Measurements from ENCODE around the gene FHOD3. TPM values are rescaled to one million over a fixed set of nuclear protein-coding genes. Genes with fewer than 3 reads are reported as not detected.

Gene FHOD3
- total and polyA plus RNA-seq, 2 of the 4 experiments (the other 2 are of a cell fraction) = 14.6 to 16.0 TPM

DNA sequence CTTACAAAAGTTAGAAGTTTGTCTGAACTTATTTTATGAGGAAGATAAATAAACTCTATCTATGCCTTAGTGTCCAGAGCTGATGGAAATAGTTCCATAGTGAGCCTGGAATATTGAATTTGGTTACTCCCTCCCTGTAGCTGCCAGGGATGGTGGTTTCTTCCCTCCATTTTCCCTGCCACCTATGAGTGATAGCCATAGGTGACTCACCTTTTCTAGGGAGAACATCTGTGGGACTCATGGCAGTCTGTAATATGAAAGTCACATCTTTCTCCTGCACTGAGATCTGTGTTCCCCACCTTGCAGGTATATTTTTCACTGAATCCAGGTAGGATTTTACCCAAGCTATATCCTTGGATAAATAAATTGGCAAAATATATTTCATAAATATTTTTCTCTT is 382.5 kb downstream of the FHOD3 start:
- Histone ChIP-seq H4K20me1 (ENCODE audit: insufficient read depth, low read length) (no peaks in the 10 kb centered on the region), H3K9me3 (ENCODE audit: control insufficient read depth, insufficient read depth, low read length) (no peaks in the 10 kb centered on the region; the same call in 1 of the 2 replicates), H3K36me3 (ENCODE audit: control insufficient read depth, insufficient read depth, low read length) (no peaks in the 10 kb centered on the region), H3K4me1 (ENCODE audit: control insufficient read depth, insufficient read depth, low read length) (peaks cover 8% of the 10 kb centered on the region), H3K4ac (ENCODE audit: low read depth, low read length) (no peak overlapping the region), H2AFZ (replicated peaks; ENCODE audit: low read length, poor library complexity) (no peak overlapping the region), H4K8ac (ENCODE audit: low read depth in 2 of 2, low read length in 2 of 2) (no peak overlapping the region), H2AK9ac (replicated peaks; ENCODE audit: low read depth, low read length, poor library complexity) (no peak overlapping the region), H4K5ac (ENCODE audit: low read depth, low read length) (no peak overlapping the region), H2AK5ac (ENCODE audit: low read depth, low read length) (no peak overlapping the region), H3K9ac (ENCODE audit: low read depth, low read length) (no peak overlapping the region), H2BK5ac (ENCODE audit: low read depth, low read length, poor library complexity, severe bottlenecking) (no peak overlapping the region), H3K79me1 (ENCODE audit: low read depth in 1 of 2, low read length in 2 of 2) (0 out of 4 replicates have a peak, but pooled peaks cover 0 to 1% of the 10 kb centered on the region in 2 experiments), H2BK15ac (ENCODE audit: low read depth, low read length) (no peak overlapping the region), H4K91ac (ENCODE audit: insufficient read depth, low read depth, low read length) (no peak overlapping the region), H2BK120ac (ENCODE audit: low read depth, low read length) (no peak overlapping the region), H3K4me2 (ENCODE audit: low read depth, low read length) (no peak overlapping the region), H3K23ac (ENCODE audit: low read depth, low read length) (no peak overlapping the region), H3K9me1 (ENCODE audit: insufficient read depth, low read length) (peaks cover 4% of the 10 kb centered on the region), H3K27me3 (ENCODE audit: control insufficient read depth, insufficient read depth, low read length) (no peaks in the 10 kb centered on the region), H3K18ac (ENCODE audit: low read depth, low read length) (no peak overlapping the region), H3K27ac (ENCODE audit: insufficient read depth, low read length) (no peak overlapping the region), H3K56ac (ENCODE audit: extremely low read depth, insufficient read depth, low read length) (no peak overlapping the region), H3K4me3 (ENCODE audit: insufficient read depth, low read depth, low read length) (no peak overlapping the region), H2BK20ac (ENCODE audit: low read depth, low read length) (no peak overlapping the region), H3K14ac (replicated peaks; ENCODE audit: low read depth, low read length) (no peak overlapping the region)
- DNase-seq (no peak), ATAC-seq (ENCODE audit: low read depth) (no peak)
- in situ Hi-C loops (cut with MboI; ENCODE audit: low sequenced_read_pairs) = loop anchor here (5.0 kb wide), 1 partner anchor 77 kb away; no protein-coding TSS in a partner anchor
- no TSS peak for BruUV-seq (replicated peaks)
- ChIA-PET CTCF (interaction anchor here (0.6 to 1.6 kb wide), 2 partner anchors 8 to 53 kb away, joined by 3 to 12 read pairs; no protein-coding TSS in a partner anchor), POLR2A (ENCODE audit: unreplicated experiment) (no interaction called here)
- dilution Hi-C loops (cut with HindIII; ENCODE audit: low sequenced_read_pairs, unreplicated experiment) = no loop called here
- TF ChIP-seq RCOR1 (IDR thresholded peaks at IDR 0.05; ENCODE audit: insufficient replicate concordance, low read length) = no peak
- TF ChIP-seq MXI1 (IDR thresholded peaks at IDR 0.05; ENCODE audit: borderline replicate concordance, low read depth, low read length) = no peak
- no peak for TF ChIP-seq RFX5 (IDR thresholded peaks at IDR 0.05; ENCODE audit: low read depth, low read length)
- no peak for TF ChIP-seq POLR2A (IDR thresholded peaks at IDR 0.05; ENCODE audit: low read depth, low read length)
- TF ChIP-seq RAD21 (IDR thresholded peaks at IDR 0.05; ENCODE audit: low read length) = no peak
- no peak for TF ChIP-seq CHD1 (IDR thresholded peaks at IDR 0.05; ENCODE audit: low read depth, low read length)
- intact Hi-C loops (cut with micrococcal nuclease) = no loop called here

All from IMR-90 (cell line).